HAP-1 (cell line): ENCODE results near the gene PDE7B.
"Not testable (repeated sequence)": the region's sequence is repeated elsewhere in the genome, so short reads cannot be mapped to it uniquely, and the experiment has no call there.

Source experiments
- DNase-seq, 2 experiments: peaks; one replicate each; pipeline ENCODE4 v3.0.0-alpha.2; 2016 to 2020; ENCODE audit warnings: low spot score in 2 of 2
- H3K27me3 ChIP-seq: fragments of 250-450 bp; sonication (Bioruptor Pico); 2 replicates; pipeline ENCODE4 v1.5.1; 2020; ENCODE audit warnings: low read depth, mild to moderate bottlenecking, moderate library complexity
- H3K36me3 ChIP-seq: fragments of 250-450 bp; sonication (Bioruptor Pico); replicated peaks from 2 replicates; pipeline ENCODE4 v1.5.1; 2020; ENCODE audit warnings: mild to moderate bottlenecking
- H3K4me1 ChIP-seq: fragments of 250-450 bp; sonication (Bioruptor Pico); 2 replicates; pipeline ENCODE4 v1.5.1; 2020; ENCODE audit warnings: mild to moderate bottlenecking
- H3K4me3 ChIP-seq: fragments of 250-450 bp; sonication (Bioruptor Pico); 2 replicates; pipeline ENCODE4 v1.5.1; 2020; ENCODE audit warnings: mild to moderate bottlenecking, moderate library complexity
- H3K9me3 ChIP-seq: fragments of 250-450 bp; sonication (Bioruptor Pico); 2 replicates; pipeline ENCODE4 v1.5.1; 2020; ENCODE audit warnings: mild to moderate bottlenecking, moderate library complexity
- in situ Hi-C: fragments of 300-500 bp; cut with MboI; formaldehyde crosslinking; loops from 3 replicates; pipeline ENCODE4 v1.14.3; 2020; ENCODE audit warnings: low sequenced_read_pairs, inconsistent platforms, mixed read lengths

Gene PDE7B

DNA sequence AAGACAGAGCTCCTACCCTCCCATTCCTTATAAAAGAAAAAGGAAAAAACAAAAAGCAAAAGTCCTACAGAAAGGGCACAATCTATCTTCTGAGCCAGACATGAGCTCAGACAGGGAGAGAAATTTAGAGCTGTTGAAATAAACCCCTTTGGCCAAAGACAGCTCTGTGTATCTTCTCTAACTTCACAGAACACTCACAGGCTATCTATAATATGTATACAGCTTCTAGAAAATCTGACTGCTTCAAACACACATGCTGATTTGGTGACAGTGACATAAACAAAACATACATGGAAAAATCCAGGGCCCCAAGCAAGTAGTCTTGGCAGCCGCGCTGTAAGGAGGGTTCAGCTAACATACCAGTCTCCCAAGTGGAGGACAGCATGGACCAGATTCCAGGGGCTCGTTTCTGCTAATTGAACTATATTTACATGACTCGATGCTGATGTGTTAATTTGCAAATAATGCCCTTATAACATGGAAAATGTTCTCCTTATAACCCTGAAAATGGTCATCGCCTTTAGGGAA is 361.6 kb downstream of the PDE7B start:
- in situ Hi-C loops, result no loop called here
- Histone ChIP-seq H3K27me3 (no peaks in the 10 kb centered on the region), H3K4me3 (no peak overlapping the region), H3K4me1 (no peaks in the 10 kb centered on the region), H3K36me3 (no peaks in the 10 kb centered on the region), H3K9me3 (no peaks in the 10 kb centered on the region)
- no peak for DNase-seq

DNA sequence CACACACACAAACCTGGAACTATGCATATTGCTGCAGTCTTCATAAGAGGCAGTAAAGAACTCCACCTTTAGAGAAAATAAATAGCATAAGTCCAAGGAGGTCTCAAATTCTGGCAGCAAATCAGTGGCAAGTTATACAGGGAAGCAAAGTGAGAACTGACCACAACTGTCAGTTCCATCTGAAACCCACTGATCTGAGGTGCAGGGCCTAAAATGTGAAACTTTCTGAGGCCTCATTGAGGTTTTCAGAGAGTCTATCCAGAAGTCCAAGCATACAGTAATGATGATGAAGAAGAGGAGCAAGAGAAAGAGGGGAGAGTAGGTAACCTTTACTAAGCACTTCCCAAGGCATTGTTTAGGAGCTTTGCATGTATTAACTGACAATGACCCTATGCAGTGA is 362.4 kb downstream of the PDE7B start:
- Histone ChIP-seq H3K36me3 (no peaks in the 10 kb centered on the region), H3K27me3 (no peaks in the 10 kb centered on the region), H3K4me1 (no peaks in the 10 kb centered on the region), H3K9me3 (no peaks in the 10 kb centered on the region), H3K4me3 (no peak overlapping the region)
- in situ Hi-C loops, result no loop called here
- no peak for DNase-seq

DNA sequence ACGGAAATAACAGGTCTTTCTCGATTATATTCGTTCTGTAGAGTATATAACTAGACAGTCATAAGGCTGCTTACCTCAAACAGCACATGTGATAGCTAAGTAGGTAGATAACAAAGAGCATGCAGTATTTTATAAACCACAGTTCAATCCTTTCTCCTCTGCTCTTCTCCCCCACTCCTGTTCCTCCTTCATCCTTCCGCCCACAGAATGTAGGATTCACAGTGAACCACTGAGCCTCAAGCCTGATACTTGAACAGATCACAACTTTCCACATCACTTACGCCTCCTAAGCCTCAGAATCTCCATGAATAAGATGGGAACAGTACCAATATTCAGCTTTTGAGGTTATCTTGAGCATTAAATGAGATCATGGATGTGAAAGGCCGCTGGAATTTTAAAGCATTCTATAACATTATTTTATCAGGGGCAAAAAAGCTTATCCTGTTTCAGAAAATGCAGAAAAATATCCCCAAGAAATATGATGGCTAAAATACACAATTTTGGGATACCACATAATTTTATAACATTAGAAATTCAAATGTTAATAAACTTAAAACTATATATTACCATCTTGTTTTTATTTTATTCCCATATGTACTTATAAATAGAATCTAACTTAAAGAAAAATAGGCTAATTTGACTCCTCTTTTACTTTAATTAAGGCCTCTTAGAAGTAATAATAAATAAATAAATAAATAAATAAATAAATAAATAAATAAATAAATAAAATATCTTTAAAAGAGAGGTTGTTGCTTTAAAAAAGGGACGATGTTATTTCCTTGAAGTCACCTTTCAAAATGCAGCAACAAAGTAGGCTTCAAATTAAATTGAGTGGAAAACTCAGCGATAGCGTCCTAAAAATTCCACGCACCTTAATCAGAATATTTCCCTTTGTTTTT is 365.3 kb downstream of the PDE7B start:
- H3K36me3 ChIP-seq, result no peaks in the 10 kb centered on the region
- DNase-seq, result no peak
- no peak overlapping the region for H3K4me3 ChIP-seq
- in situ Hi-C loops, result no loop called here
- H3K27me3 ChIP-seq, result no peaks in the 10 kb centered on the region
- H3K9me3 ChIP-seq, result no peaks in the 10 kb centered on the region
- H3K4me1 ChIP-seq, result no peaks in the 10 kb centered on the region

DNA sequence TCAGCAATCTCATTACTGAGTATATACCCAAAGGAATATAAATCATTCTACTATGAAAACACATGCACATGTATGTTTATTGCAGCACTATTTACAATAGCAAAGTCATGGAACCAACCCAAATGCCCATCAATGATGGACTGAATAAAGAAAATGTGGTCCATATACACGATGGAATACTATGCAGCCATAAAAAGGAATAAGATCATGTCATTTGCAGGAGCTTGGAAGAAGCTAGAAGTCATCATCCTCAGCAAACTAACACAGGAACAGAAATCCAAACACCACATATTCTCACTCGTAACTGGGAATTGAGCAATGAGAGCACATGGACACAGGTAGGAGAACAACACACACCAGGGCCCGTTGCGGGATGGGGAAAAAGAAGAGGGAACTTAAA is 373.5 kb downstream of the PDE7B start:
- H3K9me3 ChIP-seq, DNase-seq, H3K27me3 ChIP-seq, H3K36me3 ChIP-seq, H3K4me3 ChIP-seq, H3K4me1 ChIP-seq: not testable (repeated sequence)
- in situ Hi-C loops, result loop anchor here (10.0 kb wide), 1 partner anchor 690 kb away; no protein-coding TSS in a partner anchor

DNA sequence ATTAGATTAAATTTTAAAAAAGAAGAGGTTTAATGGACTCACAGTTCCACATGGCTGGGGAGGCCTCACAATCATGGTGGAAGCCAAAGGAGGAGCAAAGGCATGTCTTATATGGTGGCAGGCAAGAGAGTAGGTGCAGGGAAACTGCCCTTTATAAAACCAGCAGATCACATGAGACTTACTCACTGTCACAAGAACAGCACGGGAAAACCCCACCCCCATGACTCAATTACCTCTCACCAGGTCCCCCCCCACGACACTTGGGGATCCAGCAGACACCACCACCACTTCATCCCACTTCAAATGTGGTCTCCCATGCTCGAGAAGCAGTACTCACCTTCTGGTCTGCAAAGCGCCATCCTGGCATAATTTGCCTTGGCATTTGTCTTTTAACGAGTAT is 374.0 kb downstream of the PDE7B start:
- DNase-seq, result no peak
- Histone ChIP-seq H3K27me3 (no peaks in the 10 kb centered on the region), H3K36me3 (no peaks in the 10 kb centered on the region), H3K4me3 (no peak overlapping the region), H3K9me3 (no peaks in the 10 kb centered on the region), H3K4me1 (0 out of 2 replicates have a peak, but pooled peaks cover 2% of the 10 kb centered on the region)
- in situ Hi-C loops, result loop anchor here (10.0 kb wide), 1 partner anchor 691 kb away; no protein-coding TSS in a partner anchor

DNA sequence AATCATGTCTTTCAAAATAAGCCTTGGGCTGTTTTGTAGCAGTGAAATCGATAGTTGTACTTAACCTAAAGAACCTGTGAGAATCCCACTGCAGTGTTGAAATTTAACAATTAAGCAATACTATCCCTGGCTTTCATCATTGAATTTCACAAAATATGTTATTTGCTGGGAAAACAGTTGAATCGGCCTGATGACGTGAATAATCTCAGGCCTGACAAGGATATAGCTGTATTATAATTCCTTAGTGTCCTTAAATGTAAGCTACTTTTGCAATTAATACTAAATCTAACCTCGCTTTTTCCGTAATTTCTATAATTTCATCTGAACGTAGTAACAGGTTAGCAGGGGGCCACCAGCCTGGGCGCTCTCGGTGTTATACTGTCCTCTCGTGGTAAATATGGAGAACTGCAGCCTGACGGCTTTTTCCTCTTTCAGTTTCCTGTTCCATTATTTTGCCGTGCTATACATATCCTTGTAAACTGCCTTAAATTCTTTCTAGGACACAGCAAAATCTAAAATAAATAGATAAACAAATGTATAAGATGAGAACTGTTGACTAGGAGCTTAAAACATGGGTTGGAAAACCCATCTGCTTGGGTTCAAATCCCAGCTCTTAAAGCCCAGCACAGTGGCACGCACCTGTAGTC is 374.6 kb downstream of the PDE7B start:
- Histone ChIP-seq H3K4me3 (no peak overlapping the region), H3K36me3 (no peaks in the 10 kb centered on the region), H3K27me3 (no peaks in the 10 kb centered on the region), H3K9me3 (no peaks in the 10 kb centered on the region), H3K4me1 (0 out of 2 replicates have a peak, but pooled peaks cover 2% of the 10 kb centered on the region)
- in situ Hi-C loops, result loop anchor here (10.0 kb wide), 1 partner anchor 691 kb away; no protein-coding TSS in a partner anchor
- peak; percentile 31 to 62 for DNase-seq

DNA sequence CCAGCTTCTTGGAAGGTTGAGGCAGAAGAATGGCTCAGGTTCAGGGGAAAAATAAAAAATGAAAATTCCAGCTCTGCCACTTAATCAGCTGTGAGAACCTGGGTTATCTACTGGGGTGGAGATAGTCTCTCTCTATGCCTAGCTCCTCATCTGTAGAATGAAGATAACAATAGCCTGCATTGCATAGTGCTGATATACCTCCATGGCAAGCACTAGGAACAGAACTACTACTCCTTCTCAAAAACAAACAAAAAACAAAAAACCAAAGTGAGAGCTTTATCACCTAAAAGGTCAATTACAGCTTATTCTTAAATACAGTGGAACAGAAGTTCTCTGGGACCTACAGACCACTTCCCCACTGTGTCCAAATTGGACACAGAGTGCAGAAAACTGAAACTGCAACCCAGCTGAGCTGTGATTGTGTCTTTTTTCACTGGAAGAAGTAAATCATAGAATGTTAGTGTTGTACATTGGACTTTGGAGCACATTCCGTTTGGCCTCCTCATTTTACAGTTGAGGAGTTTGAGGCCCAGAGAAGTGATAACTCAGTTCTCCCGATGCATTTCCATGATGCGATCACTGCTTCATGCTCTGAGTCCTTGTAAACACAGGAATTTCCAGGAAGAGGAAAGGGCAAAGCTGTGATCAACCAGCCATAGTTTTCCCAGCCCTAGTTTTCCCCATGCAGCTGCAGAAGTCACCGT is 375.3 kb downstream of the PDE7B start:
- H3K9me3 ChIP-seq, result no peaks in the 10 kb centered on the region
- H3K4me3 ChIP-seq, result no peak overlapping the region
- H3K4me1 ChIP-seq, result 0 out of 2 replicates have a peak, but pooled peaks cover 2% of the 10 kb centered on the region
- in situ Hi-C loops, result loop anchor here (10.0 kb wide), 1 partner anchor 692 kb away; no protein-coding TSS in a partner anchor
- H3K36me3 ChIP-seq, result no peaks in the 10 kb centered on the region
- H3K27me3 ChIP-seq, result no peaks in the 10 kb centered on the region
- no peak for DNase-seq

DNA sequence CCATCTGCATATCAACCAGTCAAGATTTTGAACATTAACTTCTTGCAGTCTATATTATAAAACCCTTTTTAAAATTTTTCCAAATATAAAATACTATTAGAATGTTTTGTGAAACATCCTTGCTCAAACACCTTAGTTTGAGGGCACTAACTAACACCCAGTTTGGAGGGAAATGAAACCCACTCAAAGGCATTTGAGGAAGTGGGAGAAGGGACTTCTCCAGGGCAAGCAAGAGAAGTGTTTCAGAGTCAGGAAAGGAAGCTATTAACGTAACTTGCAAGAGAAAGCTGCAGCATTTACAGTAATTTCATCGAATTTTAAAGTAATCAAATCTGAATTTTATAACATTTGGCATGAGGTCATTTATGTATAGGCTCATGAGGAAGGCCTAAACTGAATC is 377.3 kb downstream of the PDE7B start:
- H3K36me3 ChIP-seq, result peaks cover 3% of the 10 kb centered on the region; the same call in 1 of the 2 replicates
- 0 out of 2 replicates have a peak, but pooled peaks cover 2% of the 10 kb centered on the region for H3K4me1 ChIP-seq
- in situ Hi-C loops, result loop anchor here (10.0 kb wide), 1 partner anchor 694 kb away; no protein-coding TSS in a partner anchor
- H3K27me3 ChIP-seq, result no peaks in the 10 kb centered on the region
- no peak for DNase-seq
- no peak overlapping the region for H3K4me3 ChIP-seq
- H3K9me3 ChIP-seq, result no peaks in the 10 kb centered on the region

DNA sequence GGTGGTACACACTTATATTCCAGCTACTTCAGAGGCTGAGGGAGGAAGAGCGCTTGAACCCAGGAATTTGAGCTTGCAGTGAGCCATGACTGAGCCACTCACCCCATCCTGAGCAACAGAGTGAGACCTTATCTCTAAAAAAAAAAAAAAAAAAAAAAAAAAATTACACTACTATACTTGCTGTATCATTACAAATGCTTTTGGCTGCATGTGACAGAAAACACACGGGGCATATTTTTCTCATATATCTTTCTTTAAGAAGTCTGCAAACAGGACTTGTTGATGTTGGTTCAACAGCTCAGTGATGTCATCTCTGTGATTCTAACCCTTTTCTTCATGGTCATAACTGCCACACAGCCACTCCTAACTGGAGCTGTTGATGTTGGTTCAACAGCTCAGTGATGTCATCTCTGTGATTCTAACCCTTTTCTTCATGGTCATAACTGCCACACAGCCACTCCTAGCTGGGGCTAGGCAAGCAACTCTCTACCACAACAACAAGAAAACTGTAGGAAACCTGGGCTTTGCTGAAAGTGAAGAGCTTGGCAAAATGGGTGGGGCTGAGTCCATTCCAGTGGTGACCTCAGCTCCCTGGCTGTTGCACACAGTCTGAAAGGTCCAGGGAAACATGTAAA is 378.8 kb downstream of the PDE7B start:
- H3K36me3 ChIP-seq, result peaks cover 3% of the 10 kb centered on the region; the same call in 1 of the 2 replicates
- H3K4me1 ChIP-seq, result 0 out of 2 replicates have a peak, but pooled peaks cover 2% of the 10 kb centered on the region
- H3K27me3 ChIP-seq, result no peaks in the 10 kb centered on the region
- no peak for DNase-seq
- H3K9me3 ChIP-seq, result no peaks in the 10 kb centered on the region
- H3K4me3 ChIP-seq, result no peak overlapping the region
- in situ Hi-C loops, result no loop called here

DNA sequence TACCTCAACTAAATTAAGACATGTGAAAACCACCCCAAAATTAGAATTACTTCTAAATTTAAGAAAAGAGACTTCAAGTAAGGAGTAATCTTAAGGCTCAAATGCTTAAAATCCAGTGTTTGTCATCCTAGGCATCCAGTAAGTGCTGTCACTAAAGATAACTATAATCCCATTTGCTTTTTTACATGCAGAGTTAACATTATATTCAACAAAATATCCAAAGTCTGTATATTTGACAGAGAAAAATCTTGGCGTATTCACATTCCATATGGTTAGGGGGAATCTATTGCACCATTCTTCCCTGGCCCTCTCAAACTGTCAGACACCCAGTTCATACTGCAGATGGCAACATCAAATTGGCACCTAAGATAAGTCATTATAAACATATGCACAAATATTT is 381.2 kb downstream of the PDE7B start:
- Histone ChIP-seq H3K36me3 (peaks cover 7% of the 10 kb centered on the region), H3K9me3 (no peaks in the 10 kb centered on the region), H3K4me1 (no peaks in the 10 kb centered on the region), H3K27me3 (no peaks in the 10 kb centered on the region), H3K4me3 (no peak overlapping the region)
- DNase-seq, result no peak
- in situ Hi-C loops, result no loop called here

DNA sequence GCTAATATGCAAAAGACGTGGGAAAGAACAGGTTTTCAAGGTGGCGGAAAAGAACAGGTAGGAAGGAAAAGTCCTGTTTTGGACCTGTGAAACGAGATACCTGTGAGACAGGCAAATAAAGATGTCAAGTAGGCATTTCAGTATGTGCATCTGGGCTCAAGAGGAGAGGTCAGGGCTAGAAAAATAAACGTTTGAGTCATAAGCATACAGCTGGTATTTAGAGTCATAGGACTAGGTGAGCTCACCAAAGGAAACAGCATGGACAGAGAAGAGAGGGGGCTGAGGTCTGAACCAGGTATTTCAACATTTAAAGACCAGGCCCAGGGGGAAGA is 383.7 kb downstream of the PDE7B start:
- Histone ChIP-seq H3K4me3 (no peak overlapping the region), H3K36me3 (peaks cover 20% of the 10 kb centered on the region), H3K9me3 (no peaks in the 10 kb centered on the region), H3K4me1 (no peaks in the 10 kb centered on the region), H3K27me3 (no peaks in the 10 kb centered on the region)
- in situ Hi-C loops, result no loop called here
- no peak for DNase-seq

DNA sequence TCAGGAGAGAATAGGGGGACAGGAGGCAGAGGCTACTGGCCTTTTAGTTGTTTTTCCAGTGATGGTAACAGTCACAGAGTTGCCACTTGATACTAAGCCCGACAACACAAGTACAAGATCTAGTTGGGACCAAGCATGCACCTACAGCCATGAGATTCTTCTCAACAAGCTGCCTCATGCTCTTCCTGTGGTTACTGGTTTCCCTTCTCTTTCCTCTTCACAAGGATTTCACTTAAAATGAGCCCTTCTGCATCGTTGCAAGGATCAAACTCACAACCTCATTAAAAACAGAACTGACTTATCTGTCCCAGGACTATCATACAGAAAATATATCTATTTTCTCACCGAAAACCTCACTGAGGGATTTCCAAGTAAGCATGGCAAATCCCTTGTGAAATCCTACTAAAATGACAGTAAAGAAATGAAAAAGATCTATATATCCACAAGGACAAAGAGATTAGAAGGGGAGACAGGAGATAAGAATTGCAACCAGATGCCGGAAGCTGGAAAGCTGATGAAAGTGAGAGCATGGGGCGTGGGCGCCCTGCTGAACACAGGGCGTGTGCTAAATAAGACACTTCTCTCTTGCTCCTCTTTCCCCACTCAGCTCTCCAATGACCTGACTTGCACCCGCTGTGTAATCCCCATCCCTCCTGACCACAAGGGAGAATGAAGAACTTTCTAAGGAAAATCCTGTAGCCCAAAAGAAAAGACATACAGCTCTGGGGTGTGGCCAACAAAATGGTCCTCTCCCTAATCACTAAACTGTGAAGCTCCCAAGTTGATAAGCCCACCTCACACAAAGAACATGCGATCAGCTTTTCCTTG is 385.2 kb downstream of the PDE7B start:
- no peak for DNase-seq
- in situ Hi-C loops, result no loop called here
- H3K27me3 ChIP-seq, result no peaks in the 10 kb centered on the region
- H3K36me3 ChIP-seq, result peaks cover 24% of the 10 kb centered on the region
- H3K4me3 ChIP-seq, result no peak overlapping the region
- H3K9me3 ChIP-seq, result no peaks in the 10 kb centered on the region
- H3K4me1 ChIP-seq, result no peaks in the 10 kb centered on the region
